Measurements from ENCODE around the gene USP47. TPM values are rescaled to one million over a fixed set of nuclear protein-coding genes. Genes with fewer than 3 reads are reported as not detected.

The USP47 gene
- total and polyA plus RNA-seq, 2 donors (not counting 1 experiment from before 2014, with no cell fraction given): 12.8 to 52.9 TPM

DNA sequence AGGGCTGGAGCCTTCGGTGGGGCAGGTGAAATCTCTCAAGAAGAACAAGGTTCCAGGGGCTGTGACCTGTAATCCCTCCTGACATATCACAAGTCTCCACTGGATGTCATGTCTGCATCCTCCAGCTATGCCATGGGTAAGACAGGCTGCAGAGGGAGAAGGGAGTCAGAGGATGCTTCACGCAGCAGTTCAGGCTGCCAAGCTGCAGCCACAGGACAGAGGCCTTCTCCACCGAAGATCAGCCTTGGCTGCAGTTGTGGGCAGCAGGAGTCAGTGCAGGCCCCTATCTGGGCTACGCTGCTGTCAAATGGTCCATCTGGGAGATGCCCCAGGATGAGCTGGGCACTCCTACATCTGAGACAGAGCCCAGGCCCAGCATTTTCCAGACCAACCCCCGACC is 141.7 kb downstream of the USP47 start:
- no peak for ATAC-seq (ENCODE audit: low read depth)
- H3K79me2 ChIP-seq (ENCODE audit: control insufficient read depth, insufficient read depth, low read length): no peaks in the 10 kb centered on the region
- CTCF ChIA-PET: no interaction called here
- H3K4me1 ChIP-seq (ENCODE audit: control insufficient read depth in 2 of 2, insufficient read depth in 2 of 2, low read length in 2 of 2): no peaks in the 10 kb centered on the region
- peaks cover 0 to 9% (median 0%) of the 10 kb centered on the region in 3 donors for H3K9me3 ChIP-seq (ENCODE audit: control extremely low read depth in 1 of 3, control insufficient read depth in 2 of 3, insufficient read depth in 1 of 3, low read length in 2 of 3)
- Mint-ChIP-seq H3K9me3 (ENCODE audit: insufficient read depth) (no peaks in the 10 kb centered on the region), H3K4me1 (no peaks in the 10 kb centered on the region), H3K27ac (no peak overlapping the region), H3K27me3 (peaks cover 17% of the 10 kb centered on the region), H3K4me3 (no peak overlapping the region)
- no peaks in the 10 kb centered on the region for H4K20me1 ChIP-seq (ENCODE audit: control insufficient read depth, insufficient read depth, low read length, poor library complexity, severe bottlenecking)
- DNase-seq: no peak
- intact Hi-C loops (cut with micrococcal nuclease): no loop called here
- 75% methylated on average over 5 of the region's 5 CpGs for WGBS (ENCODE audit: insufficient coverage)
- no peaks in the 10 kb centered on the region for H3K36me3 ChIP-seq (replicated peaks in 1 of 2; ENCODE audit: control extremely low read depth in 1 of 2, control insufficient read depth in 1 of 2, extremely low read depth in 1 of 2, insufficient read depth in 2 of 2, low read length in 1 of 2)
- TF ChIP-seq EZH2 (IDR thresholded peaks at IDR 0.05; ENCODE audit: borderline replicate concordance, insufficient read depth, low read depth, low read length, poor library complexity, severe bottlenecking): no peak
- TF ChIP-seq, protein P1, sequence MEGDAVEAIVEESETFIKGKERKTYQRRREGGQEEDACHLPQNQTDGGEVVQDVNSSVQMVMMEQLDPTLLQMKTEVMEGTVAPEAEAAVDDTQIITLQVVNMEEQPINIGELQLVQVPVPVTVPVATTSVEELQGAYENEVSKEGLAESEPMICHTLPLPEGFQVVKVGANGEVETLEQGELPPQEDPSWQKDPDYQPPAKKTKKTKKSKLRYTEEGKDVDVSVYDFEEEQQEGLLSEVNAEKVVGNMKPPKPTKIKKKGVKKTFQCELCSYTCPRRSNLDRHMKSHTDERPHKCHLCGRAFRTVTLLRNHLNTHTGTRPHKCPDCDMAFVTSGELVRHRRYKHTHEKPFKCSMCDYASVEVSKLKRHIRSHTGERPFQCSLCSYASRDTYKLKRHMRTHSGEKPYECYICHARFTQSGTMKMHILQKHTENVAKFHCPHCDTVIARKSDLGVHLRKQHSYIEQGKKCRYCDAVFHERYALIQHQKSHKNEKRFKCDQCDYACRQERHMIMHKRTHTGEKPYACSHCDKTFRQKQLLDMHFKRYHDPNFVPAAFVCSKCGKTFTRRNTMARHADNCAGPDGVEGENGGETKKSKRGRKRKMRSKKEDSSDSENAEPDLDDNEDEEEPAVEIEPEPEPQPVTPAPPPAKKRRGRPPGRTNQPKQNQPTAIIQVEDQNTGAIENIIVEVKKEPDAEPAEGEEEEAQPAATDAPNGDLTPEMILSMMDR (IDR thresholded peaks at IDR 0.05): no peak
- H3K4me2 ChIP-seq (replicated peaks; ENCODE audit: low read depth, low read length, poor library complexity, severe bottlenecking): no peak overlapping the region
- no peak overlapping the region for H2AFZ ChIP-seq (ENCODE audit: insufficient read depth, low read depth, low read length, poor library complexity, severe bottlenecking)
- no peak overlapping the region for H3K4me3 ChIP-seq (ENCODE audit: control extremely low read depth in 1 of 5, extremely low read depth in 1 of 5, insufficient read depth in 1 of 5, low read depth in 2 of 5, low read length in 4 of 5)
- H3K27me3 ChIP-seq (replicated peaks in 1 of 4; ENCODE audit: control extremely low read depth in 1 of 4, control insufficient read depth in 3 of 4, insufficient read depth in 4 of 4, low read length in 3 of 4): peaks cover 0 to 5% (median 0%) of the 10 kb centered on the region in 4 experiments
- POLR2A ChIA-PET: no interaction called here
- H3K9ac ChIP-seq (ENCODE audit: low read length): no peak overlapping the region
- H3K27ac ChIP-seq (ENCODE audit: low read length in 2 of 2): no peak overlapping the region

DNA sequence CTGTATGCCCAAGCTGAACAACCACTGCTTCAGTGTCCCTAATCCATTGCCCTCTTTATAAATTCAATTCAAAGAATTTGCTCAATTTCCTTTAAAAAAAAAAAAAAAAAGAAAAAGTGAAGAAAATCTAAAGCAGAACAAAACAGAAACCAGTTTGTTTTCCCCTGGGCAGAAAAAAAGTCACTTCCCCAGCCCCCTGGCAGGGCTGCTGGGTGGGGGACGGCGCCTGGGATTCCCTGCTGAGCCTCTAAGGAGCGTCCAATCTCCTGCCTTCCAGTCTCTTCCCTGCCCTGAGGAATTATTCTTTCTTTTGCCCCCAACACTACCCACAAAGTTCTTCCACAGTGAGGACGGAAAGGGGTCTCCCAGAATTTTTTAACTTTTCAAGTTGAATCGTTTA is 142.8 kb downstream of the USP47 start:
- Histone ChIP-seq H3K79me2 (ENCODE audit: control insufficient read depth, insufficient read depth, low read length) (no peaks in the 10 kb centered on the region), H3K27me3 (replicated peaks in 1 of 4; ENCODE audit: control extremely low read depth in 1 of 4, control insufficient read depth in 3 of 4, insufficient read depth in 4 of 4, low read length in 3 of 4) (peaks cover 0 to 5% (median 0%) of the 10 kb centered on the region in 4 experiments), H3K27ac (ENCODE audit: low read length in 2 of 2) (no peak overlapping the region), H3K9me3 (ENCODE audit: control extremely low read depth in 1 of 3, control insufficient read depth in 2 of 3, insufficient read depth in 1 of 3, low read length in 2 of 3) (peaks cover 0 to 4% (median 0%) of the 10 kb centered on the region in 3 donors), H3K36me3 (replicated peaks in 1 of 2; ENCODE audit: control extremely low read depth in 1 of 2, control insufficient read depth in 1 of 2, extremely low read depth in 1 of 2, insufficient read depth in 2 of 2, low read length in 1 of 2) (no peaks in the 10 kb centered on the region), H2AFZ (ENCODE audit: insufficient read depth, low read depth, low read length, poor library complexity, severe bottlenecking) (no peak overlapping the region), H4K20me1 (ENCODE audit: control insufficient read depth, insufficient read depth, low read length, poor library complexity, severe bottlenecking) (no peaks in the 10 kb centered on the region), H3K4me3 (ENCODE audit: control extremely low read depth in 1 of 5, extremely low read depth in 1 of 5, insufficient read depth in 1 of 5, low read depth in 2 of 5, low read length in 4 of 5) (no peak overlapping the region), H3K4me1 (ENCODE audit: control insufficient read depth in 2 of 2, insufficient read depth in 2 of 2, low read length in 2 of 2) (no peaks in the 10 kb centered on the region), H3K9ac (ENCODE audit: low read length) (no peak overlapping the region), H3K4me2 (replicated peaks; ENCODE audit: low read depth, low read length, poor library complexity, severe bottlenecking) (no peak overlapping the region)
- DNase-seq (no peak), ATAC-seq (ENCODE audit: low read depth) (no peak)
- Mint-ChIP-seq H3K4me3 (no peak overlapping the region), H3K27me3 (peaks cover 16% of the 10 kb centered on the region), H3K27ac (no peak overlapping the region), H3K4me1 (no peaks in the 10 kb centered on the region), H3K9me3 (ENCODE audit: insufficient read depth) (no peaks in the 10 kb centered on the region)
- intact Hi-C loops (cut with micrococcal nuclease): no loop called here
- 29% methylated on average over 4 of the region's 5 CpGs for WGBS (ENCODE audit: insufficient coverage)
- ChIA-PET POLR2A (no interaction called here), CTCF (no interaction called here)
- TF ChIP-seq EZH2 (IDR thresholded peaks at IDR 0.05; ENCODE audit: borderline replicate concordance, insufficient read depth, low read depth, low read length, poor library complexity, severe bottlenecking): no peak
